ENCODE data around the gene DPH1.
A peak's percentile ranks its signal among the peaks of the same experiment; 100 is the strongest.

GRCh38 chr17:2041561-2042389 is 11.8 kb downstream of the DPH1 start, which contains the start of gene OVCA2:
- TF ChIP-seq, protein P1, sequence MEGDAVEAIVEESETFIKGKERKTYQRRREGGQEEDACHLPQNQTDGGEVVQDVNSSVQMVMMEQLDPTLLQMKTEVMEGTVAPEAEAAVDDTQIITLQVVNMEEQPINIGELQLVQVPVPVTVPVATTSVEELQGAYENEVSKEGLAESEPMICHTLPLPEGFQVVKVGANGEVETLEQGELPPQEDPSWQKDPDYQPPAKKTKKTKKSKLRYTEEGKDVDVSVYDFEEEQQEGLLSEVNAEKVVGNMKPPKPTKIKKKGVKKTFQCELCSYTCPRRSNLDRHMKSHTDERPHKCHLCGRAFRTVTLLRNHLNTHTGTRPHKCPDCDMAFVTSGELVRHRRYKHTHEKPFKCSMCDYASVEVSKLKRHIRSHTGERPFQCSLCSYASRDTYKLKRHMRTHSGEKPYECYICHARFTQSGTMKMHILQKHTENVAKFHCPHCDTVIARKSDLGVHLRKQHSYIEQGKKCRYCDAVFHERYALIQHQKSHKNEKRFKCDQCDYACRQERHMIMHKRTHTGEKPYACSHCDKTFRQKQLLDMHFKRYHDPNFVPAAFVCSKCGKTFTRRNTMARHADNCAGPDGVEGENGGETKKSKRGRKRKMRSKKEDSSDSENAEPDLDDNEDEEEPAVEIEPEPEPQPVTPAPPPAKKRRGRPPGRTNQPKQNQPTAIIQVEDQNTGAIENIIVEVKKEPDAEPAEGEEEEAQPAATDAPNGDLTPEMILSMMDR (conservative IDR thresholded peaks at IDR 0.05; ENCODE audit: low read depth, low read length) = peak; percentile 71
- TF ChIP-seq RFX5 (IDR thresholded peaks at IDR 0.05; ENCODE audit: low read depth, low read length) (no peak), POLR2A (IDR thresholded peaks at IDR 0.05; ENCODE audit: low read depth, low read length) (peak; percentile 86)
